Measurements from ENCODE around the gene MYT1.

The MYT1 gene

DNA sequence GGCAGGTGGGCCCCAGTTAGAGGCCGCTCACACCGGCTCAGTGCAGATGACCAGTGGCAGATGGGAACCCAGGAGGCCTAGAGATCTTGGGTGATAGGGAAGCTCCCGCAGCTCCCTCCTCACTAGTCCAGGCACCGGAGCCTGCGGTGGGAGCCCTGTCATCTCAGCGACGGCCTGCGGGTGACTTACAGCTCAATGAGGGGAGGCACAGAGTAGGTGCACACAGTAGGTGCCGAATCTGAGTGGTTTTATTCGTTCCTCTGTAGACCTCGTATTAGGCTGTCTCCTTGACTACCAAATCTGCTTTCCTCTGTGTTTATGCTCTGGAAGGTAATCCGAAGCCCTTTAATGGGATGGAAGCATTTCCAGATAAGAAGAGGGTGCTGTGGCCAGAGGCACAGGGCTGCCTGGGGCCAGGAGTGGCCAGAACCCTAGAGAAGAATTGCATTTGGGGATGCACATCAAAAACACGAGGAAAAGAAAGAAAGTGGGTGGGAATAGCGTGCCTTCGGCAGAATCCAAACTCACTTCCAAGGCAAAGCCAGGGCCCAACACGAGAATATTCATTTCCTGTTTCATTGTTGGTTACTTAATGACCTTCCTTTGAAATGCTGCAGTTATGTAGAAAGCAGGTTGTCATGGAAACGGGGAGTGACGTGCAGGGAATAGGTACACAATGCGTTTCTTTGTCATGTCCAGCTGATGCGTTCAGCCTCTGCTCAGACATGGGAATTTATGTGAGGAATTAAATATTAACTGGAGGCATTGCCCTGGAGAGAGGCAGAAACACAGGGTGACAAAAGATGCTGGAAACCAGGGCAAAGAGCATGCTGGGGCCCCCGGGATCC is 24.7 kb downstream of the MYT1 start:
- in situ Hi-C loops (cut with HindIII; ENCODE audit: low sequenced_read_pairs), result no loop called here

DNA sequence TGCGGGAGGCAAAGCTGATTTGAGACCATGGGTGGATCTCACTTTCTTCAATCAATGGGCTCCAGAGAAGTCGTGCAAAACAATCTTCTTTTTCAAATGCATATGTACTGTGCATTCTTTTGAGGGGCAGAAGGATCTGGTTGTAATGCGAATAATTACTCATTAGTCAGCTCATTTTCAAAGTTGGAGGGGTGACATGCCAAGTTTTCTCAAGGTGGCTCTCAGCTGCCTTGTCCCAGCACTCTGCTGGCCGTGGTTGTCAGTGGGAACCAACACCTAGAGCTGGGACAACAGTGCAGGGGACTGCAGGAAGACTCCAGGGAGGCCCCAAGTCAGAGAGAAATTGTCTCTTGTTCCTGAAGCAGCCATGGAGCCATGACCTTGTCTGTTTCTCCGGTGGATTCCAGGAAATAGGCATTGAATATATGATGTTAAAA is 25.3 kb downstream of the MYT1 start:
- in situ Hi-C loops (cut with HindIII; ENCODE audit: low sequenced_read_pairs), result no loop called here

DNA sequence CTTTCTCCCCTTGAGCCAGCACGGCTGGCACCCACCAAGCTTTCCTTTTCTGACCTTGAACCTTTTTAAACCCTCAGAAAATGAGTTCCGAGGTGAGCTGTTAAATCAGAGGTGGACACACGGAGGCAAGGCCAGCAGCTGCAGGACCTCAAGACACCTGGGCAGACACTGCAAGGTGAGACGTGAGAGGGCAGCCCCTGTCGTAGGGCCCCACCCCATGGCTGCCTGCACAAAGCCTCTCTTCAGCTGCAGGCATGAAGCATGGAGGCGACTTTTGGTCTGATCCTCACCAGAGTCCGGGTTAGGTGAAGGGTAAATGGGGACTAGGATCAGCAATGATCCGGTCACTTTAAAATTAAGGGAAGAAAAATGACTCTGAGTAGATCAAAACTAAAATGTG is 25.7 kb downstream of the MYT1 start:
- in situ Hi-C loops (cut with HindIII; ENCODE audit: low sequenced_read_pairs), result no loop called here

DNA sequence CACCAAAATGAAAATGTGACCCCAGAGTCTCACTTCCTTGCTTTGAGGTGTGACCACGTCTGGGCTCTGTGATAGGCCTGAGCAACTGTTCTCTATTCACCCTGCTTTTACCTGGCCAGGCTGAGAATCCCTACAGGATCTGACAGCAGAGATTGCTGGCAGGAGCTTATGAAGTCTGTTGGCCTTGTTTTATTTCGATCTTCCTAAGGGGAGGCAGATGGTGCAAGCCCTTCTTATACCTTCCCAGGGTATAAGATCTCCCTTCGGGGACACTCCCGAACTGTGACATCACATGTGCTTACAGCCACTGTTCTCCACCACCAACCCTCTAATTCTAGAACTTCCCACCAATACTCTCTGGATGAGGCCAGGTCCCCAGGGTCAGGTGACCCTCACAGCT is 26.8 kb downstream of the MYT1 start:
- in situ Hi-C loops (cut with HindIII; ENCODE audit: low sequenced_read_pairs), result no loop called here

DNA sequence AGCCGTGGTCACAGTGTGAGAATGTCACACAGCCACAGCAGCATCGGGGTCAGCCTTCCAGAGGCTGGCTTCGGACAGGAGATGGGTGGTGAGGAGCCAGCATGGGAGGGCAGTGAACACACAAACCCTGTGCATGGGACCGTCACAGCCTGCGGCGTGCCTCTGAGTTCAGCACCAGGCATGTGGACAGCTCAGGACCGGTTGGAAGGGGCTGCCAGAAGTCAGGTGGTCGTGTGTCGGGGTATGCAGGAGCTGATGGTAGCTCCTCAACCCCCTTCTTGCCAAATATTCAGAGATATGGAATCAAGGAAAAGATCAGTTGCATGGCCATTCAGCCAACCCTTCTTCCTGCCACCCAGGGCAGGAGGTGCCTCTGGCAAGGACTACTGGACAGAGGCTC is 28.2 kb downstream of the MYT1 start:
- in situ Hi-C loops (cut with HindIII; ENCODE audit: low sequenced_read_pairs), result no loop called here

DNA sequence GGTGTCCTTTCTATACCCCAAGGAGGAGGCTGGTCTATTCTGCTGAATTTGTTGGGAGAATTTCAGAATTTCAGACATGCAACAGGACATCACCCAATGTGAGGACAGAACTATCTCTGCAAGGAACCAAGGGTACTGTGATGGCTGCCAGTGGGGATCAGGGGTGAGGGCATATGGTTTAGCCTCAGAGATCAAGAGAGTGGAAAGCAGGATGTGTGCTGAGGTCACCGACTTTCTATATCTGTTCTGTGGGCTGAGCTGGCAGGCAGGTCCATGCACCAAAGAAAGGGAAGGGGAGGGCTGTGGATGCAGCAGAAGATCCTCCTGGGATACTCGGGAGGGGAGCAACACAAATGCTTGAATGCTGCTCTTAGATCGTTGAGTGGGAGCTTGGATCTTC is 28.8 kb downstream of the MYT1 start:
- in situ Hi-C loops (cut with HindIII; ENCODE audit: low sequenced_read_pairs), result no loop called here

DNA sequence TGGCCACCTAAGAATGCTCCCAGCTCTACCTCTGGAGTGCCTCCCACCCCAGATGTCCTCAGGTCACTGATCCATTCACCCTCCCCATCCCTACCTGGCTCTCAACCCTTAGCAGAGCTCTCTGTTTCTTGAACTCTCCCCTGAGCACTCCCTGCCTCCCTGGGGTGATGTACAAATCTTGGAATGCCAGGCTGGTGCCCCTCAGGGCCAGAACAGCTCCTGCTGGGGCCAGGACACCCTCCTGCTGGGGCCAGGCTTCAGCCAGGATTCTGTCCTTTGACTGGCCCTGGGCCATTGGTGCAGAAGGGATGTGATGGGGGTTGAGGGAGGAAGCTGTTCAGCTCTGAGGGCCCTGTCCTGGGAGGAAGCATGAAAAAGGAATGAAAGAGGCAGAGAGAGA is 30.0 kb downstream of the MYT1 start:
- in situ Hi-C loops (cut with HindIII; ENCODE audit: low sequenced_read_pairs), result no loop called here

DNA sequence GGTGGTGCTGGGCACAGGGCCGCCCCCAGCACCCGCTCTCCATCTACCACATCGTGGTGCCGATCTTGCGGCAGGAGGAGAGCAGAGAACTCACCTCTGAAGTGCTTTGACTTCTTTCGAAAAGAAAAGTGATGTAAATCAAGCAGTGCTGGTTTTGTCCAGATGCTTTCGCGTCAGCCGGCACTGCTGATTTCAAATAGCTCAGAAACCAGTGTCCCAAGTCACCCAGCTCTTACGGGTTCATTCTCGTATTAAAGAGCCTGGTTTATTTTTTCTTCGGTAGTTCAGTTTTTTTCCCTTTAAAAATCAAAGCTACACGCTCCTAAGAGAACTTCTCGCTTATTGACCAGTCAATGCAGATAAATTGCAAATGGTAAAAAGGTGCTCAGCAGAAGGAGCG is 32.1 kb downstream of the MYT1 start:
- in situ Hi-C loops (cut with HindIII; ENCODE audit: low sequenced_read_pairs), result no loop called here

DNA sequence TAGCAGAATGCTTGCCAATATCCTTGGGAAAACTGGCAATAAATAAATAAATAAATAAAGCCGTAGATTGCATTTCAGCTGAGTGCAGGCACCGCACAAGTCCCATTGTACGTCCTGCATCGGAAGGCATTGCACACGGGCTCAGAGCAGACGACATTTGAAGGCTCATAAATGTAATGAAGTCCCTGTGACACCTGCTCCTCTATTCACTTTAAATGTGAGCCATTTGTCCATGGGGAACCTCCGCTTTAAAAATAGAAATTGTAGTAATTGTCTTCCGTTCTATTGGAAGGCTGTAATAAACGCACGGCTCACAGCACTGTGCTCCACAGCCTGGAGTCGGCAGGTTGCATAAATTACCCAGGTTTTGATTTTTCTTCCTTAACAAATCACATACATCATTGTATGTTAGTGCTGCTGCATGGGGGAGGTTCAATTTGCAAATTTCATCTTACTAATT is 32.6 kb downstream of the MYT1 start:
- in situ Hi-C loops (cut with HindIII; ENCODE audit: low sequenced_read_pairs), result no loop called here

DNA sequence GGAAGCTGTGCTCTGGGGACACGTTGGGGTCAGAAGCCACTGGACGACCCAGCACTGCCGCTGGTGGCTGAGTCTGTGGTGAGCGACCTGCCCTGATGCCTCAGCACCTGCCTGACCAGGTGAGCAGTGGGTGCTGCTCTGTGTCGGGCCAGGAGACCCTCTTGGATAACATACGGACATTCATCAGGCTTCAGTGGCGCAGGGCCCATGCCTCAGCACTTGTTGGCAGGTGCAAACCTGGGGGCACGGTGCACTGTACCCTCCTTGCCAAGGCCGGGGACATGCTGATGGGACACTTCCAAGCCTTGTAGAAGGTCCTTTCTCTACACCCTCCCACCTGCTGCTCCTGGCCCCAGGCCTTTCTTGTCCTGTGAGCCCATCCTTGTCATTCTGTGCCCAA is 34.1 kb downstream of the MYT1 start:
- in situ Hi-C loops (cut with HindIII; ENCODE audit: low sequenced_read_pairs), result no loop called here

DNA sequence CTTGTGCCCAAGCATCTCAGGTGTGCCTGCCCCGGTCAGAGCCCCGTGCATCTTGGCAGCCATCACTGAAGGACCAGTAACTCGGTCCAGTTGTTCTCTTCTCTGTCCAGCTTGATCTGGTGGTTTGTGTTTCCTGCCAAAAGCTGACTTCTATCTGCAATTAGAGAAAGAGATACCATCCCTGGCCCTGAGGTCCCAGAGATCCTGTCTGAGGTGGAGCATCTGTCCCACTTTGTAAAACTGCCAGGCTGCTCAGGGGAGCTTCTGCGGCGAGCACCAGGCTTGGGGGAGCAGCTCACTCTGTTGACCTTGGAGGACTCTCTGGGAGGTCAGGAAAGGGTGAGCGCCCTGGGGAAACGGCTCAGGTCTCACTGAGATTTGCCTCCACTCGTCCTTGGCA is 35.1 kb downstream of the MYT1 start:
- in situ Hi-C loops (cut with HindIII; ENCODE audit: low sequenced_read_pairs), result no loop called here

DNA sequence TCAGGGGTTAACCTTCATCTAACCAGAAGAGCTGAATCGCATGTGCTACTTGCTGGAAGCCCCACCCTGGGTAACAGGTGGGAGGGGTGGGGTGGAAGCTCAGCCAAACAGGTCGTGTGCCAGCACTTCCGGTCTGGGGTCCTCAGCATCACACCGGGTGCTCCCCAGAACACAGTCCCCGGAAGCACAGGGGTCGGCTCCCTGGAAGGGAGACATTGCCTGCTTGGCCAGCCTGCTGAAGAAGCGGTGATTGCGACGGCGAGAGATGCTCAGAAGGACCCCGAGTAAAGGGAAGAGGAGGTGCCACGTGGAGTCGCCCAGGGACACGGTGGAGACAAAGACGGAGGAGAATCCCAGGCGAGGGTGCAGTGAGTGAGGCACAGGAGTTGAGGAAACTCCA is 36.5 kb downstream of the MYT1 start:
- in situ Hi-C loops (cut with HindIII; ENCODE audit: low sequenced_read_pairs), result no loop called here

DNA sequence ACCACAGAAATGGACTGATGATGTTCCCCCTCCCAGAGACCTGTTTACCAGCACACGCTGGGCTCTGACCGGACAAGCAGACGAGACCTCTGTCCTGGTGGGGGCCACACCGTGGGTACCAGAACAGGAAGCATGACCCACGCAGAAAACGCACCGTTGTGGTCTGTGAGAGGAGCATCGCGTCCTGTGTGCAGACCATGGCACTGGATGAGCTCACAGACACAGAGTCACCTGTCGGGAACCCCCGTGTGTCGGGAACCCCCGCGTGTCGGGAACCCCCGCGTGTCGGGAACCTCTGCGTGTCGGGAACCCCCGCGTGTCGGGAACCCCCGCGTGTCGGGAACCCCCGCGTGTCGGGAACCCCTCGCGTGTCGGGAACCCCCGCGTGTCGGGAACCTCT is 37.4 kb downstream of the MYT1 start:
- in situ Hi-C loops (cut with HindIII; ENCODE audit: low sequenced_read_pairs), result no loop called here

DNA sequence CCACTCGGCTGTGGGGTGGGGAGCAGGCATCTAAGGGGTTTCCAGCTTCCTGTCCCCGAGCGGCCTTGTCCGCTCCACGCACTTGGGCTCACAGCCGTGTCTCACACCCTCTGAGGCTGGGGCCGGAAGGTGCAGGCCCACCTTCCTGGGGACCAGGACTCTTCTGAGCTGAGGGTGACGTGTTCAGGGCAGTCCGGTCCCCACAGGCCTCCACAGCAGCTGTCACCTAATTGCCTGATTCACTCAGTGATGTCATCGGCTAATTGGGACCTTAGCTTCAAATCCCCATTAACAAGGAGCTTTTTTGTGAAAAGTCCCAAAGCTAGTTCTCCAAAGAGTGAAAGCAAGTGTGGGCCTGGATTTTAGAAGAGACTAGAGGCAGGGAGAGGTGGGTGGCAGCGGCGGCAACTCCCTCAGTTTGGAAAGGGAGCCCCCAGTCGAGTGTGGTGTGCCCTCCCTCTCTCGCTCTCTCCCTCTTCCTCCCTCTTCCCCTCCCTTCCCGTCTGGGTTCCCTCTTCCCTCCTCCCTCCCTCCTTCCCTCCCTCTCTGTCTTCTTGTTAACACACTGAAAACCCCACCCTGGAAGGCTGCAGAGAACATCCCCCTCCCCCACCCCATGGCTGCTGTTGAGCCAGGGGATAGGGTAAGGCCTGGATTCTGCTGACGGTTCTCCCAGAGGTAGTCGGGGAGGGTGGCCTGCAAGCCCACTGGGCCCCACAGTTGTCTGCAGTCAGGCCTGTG is 39.0 kb downstream of the MYT1 start:
- in situ Hi-C loops (cut with HindIII; ENCODE audit: low sequenced_read_pairs), result no loop called here

DNA sequence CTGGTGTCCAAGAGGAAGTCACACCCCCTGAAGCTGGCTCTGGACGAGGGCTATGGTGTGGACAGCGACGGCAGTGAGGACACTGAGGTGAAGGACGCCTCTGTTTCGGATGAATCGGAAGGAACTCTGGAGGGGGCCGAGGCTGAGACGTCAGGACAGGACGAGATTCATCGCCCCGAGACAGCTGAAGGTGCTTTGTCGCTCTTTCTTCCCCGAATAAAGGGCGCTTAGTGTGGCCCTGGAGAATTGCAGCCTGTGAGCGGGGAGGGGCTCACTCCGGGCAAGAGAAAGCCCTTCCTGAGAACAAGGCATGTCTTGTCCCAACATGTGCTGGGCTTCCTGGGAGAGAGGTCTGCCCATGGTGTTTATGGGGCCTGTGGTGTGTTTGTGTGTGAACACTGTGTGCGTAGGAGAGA is 41.4 kb downstream of the MYT1 start:
- in situ Hi-C loops (cut with HindIII; ENCODE audit: low sequenced_read_pairs), result no loop called here

DNA sequence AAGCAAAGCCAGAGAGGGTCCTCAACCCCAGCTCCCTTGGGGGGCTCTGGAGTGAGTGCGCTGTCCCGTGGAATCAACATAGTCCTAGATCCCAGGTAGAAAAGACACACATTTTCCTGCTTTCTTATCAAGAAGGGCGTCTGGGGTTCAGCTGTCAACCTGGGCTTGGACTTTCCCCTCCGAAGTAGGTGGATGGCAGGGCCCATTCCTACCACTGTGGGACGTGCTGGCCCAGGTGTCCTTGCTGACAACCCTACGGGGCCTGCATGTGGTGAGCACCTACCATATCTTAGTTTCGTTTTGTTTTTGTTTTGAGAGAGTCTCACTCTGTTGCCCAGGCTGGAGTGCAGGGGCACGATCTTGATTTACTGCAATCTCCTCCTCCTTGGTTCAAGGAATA is 42.4 kb downstream of the MYT1 start:
- in situ Hi-C loops (cut with HindIII; ENCODE audit: low sequenced_read_pairs), result no loop called here

DNA sequence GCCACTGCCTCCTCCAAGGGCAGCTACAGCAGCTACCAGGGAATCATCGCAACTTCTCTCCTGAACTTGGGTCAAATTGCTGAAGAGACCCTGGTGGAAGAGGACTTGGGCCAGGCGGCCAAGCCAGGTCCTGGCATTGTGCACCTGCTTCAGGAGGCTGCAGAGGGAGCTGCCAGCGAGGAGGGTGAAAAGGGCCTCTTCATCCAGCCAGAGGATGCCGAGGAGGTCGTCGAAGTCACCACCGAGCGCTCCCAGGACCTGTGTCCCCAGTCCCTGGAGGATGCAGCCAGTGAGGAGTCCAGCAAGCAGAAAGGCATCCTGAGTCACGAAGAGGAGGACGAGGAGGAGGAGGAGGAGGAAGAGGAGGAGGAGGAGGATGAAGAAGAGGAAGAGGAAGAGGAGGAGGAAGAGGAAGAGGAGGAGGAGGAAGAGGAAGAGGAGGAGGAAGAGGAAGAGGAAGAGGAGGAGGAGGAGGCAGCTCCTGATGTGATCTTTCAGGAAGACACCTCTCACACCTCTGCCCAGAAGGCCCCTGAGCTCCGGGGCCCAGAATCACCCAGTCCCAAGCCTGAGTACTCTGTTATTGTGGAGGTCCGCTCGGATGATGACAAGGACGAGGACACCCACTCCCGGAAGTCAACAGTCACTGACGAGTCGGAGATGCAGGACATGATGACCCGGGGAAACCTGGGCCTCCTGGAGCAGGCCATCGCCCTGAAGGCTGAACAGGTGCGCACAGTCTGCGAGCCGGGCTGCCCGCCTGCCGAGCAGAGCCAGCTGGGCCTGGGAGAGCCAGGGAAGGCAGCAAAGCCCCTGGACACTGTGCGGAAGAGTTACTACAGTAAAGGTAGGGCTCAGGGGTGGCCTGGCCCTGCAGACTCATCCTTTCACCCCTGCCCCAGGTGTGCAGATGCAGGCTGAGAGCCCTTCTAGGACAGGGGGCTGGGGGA is 43.7 kb downstream of the MYT1 start:
- in situ Hi-C loops (cut with HindIII; ENCODE audit: low sequenced_read_pairs), result no loop called here

DNA sequence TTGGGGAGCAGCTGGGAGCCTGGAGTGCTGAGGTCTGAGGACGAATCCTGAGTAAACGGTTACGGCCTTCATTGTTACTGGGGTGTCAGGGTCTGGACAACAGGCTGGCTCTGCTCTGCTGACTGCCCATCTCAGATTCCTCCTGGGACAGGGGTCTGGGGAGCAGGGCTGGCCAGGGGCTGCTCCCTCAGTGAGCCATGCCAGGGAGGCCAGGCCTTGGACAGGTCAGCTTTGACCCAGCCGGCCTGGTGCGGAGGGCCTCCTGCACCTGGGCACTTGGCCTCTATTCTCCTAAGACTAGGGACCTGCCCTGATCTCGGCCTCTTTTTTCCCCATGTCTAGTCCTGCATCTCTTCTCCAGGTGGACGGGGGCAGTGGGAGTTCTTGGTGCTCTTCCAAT is 44.9 kb downstream of the MYT1 start:
- in situ Hi-C loops (cut with HindIII; ENCODE audit: low sequenced_read_pairs), result no loop called here

DNA sequence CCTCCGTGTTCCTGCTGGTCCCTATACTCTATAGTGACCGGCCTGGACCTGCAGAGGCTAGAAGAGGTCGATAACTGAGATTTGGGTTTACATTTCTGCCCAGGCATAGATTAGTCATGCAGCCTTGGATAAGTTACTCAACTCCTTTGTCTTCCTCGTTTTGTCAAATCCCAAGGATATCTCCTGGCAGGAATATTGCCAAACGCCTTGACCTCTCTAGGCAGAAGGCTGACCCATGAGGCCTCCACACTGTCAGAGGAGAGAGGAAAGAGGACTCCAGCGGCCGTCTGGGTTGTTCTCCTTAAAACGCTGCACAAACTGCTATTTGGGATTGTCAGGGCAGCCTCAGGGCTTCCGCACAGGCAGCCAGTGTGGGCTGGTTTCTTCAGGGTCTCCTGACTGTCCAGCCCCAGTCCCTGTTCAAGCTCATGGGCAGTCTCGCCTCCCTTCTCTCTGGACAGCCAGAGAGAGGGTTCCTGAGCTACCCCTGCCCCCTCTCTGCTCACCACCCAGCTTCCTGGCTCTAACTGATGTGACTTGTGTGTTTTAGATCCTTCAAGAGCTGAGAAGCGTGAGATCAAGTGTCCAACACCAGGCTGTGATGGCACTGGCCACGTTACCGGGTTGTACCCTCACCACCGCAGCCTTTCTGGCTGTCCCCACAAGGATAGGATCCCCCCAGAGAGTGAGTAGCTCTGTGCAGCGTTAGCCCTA is 46.6 kb downstream of the MYT1 start:
- in situ Hi-C loops (cut with HindIII; ENCODE audit: low sequenced_read_pairs), result no loop called here

DNA sequence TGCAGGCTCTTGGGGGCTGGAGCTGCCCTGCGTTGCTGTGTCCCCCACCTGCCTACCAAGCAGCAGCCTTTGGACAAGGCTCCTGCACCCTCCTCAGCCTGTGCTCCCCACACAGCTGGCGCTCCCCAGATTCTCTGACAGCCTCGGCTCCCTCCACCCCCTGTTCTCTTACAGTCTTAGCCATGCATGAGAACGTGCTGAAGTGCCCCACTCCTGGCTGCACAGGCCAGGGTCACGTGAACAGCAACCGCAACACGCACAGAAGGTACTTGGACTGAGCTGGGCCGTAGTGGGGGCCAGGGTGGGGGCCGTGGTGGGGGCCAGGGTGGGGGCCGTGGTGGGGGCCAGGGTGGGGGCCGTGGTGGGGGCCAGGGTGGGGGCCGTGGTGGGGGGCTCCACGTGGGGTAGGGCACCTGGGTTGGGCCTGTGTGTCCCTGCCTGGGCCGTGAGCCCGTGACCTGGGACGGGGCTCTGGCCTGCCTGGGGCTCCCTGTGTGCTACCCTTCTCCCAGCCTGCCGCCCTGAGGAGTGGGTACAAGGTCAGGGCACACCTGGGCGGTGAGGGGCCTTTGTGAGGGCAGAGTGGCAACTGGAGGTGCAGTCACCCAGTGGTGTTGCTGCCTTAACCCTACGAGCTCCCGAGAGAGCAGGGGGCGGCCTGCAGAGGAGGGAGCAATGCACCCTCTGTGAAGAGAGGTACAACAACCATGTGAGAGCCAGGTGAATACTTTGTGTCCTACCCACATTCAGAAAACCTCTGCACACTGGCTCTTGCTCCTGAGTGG is 47.8 kb downstream of the MYT1 start:
- in situ Hi-C loops (cut with HindIII; ENCODE audit: low sequenced_read_pairs), result no loop called here
